K562 (cell line): ENCODE measurements around the gene MAPK8IP1. TPM values are rescaled to one million over a fixed set of nuclear protein-coding genes. Genes with fewer than 3 reads are reported as not detected.
A peak's percentile ranks its signal among the peaks of the same experiment; 100 is the strongest.

Experiments used
- ATAC-seq: fragments of 200-7000 bp; cut with Tn5 transposase; 3 replicates; pipeline ENCODE4 v1.9.1; 2020; ENCODE audit warnings: moderate library complexity
- BruUV-seq: library from RNA; stranded (reverse); fragments of 400-500 nt; replicated peaks from 2 replicates; lab custom pipeline; 2021; lab: Mats Ljungman, UMichigan
- CTCF ChIA-PET: fragments of 300-600 bp; formaldehyde crosslinking; extraction: SDS; loops from one replicate; lab custom pipeline; 2021; ENCODE audit warnings: low intra/inter-chr PET ratio; lab: Yijun Ruan, JAX
- POLR2A ChIA-PET: fragments of 300-600, 350-650 bp; sonication (Branson Sonifier 250); formaldehyde crosslinking; extraction: SDS; loops from one replicate; lab custom pipeline; 2021; ENCODE audit warnings: antibody characterized with exemption, inconsistent platforms; lab: Yijun Ruan, JAX
- DNase-seq, 4 experiments: peaks; one replicate each; pipeline versions ENCODE4 v3.0.0 to v3.0.0-alpha.2; 2011 to 2018; ENCODE audit warnings: low spot score in 3 of 4, mixed read lengths in 3 of 4; ENCODE audit errors: extremely low read depth in 1 of 4
- FAIRE-seq: peaks from 2 replicates; lab custom pipeline; 2011; peaks lifted over from hg19 to GRCh38; lab: Jason Lieb, UNC
- H2AFZ ChIP-seq: 2 replicates; pipeline ENCODE4 v1.6.0; 2011; ENCODE audit warnings: low read depth, low read length, control low read depth, inconsistent platforms
- H3K27ac ChIP-seq: fragments of 200-600 bp; 3 replicates; pipeline ENCODE4 v1.8.0; 2011; ENCODE audit warnings: low read depth, mild to moderate bottlenecking, control low read depth, inconsistent platforms, low read length, moderate library complexity, mixed read lengths; ENCODE audit errors: extremely low read depth
- H3K27me3 ChIP-seq, 2 experiments: fragments of 300-600 bp in 1 of 2; 2 replicates in 1 of 2; 3 replicates in 1 of 2; pipeline versions ENCODE4 v1.6.0 to v1.8.0; 2011; ENCODE audit warnings: inconsistent platforms in 2 of 2, low read length in 2 of 2, mild to moderate bottlenecking in 1 of 2, mixed read lengths in 1 of 2, moderate library complexity in 1 of 2; ENCODE audit not compliant: control insufficient read depth in 2 of 2, insufficient read depth in 2 of 2
- H3K36me3 ChIP-seq: fragments of 300-600 bp; 3 replicates; pipeline ENCODE4 v1.8.0; 2011; ENCODE audit warnings: mild to moderate bottlenecking, low read length, inconsistent platforms; ENCODE audit not compliant: control insufficient read depth, insufficient read depth
- H3K4me1 ChIP-seq, 2 experiments: fragments of 200-600 bp in 1 of 2; replicated peaks in 1 of 2; 2 replicates in 1 of 2; 3 replicates in 1 of 2; pipeline versions ENCODE4 v1.5.1 to v1.8.0; 2011; ENCODE audit warnings: inconsistent platforms in 2 of 2, low read length in 2 of 2, mild to moderate bottlenecking in 1 of 2, mixed read lengths in 1 of 2, moderate library complexity in 1 of 2; ENCODE audit not compliant: control insufficient read depth in 2 of 2, insufficient read depth in 2 of 2
- H3K4me2 ChIP-seq: 2 replicates; pipeline ENCODE4 v1.6.1; 2011; ENCODE audit warnings: low read length, control low read depth, inconsistent platforms, mixed read lengths; ENCODE audit not compliant: insufficient read depth
- H3K4me3 ChIP-seq: fragments of 200-600 bp; sonication (generic), shearing (Covaris generic); 2 replicates; pipeline ENCODE4 v1.5.1; 2016; ENCODE audit warnings: control low read depth, inconsistent platforms
- H3K79me2 ChIP-seq: fragments of 200-600 bp; 3 replicates; pipeline ENCODE4 v1.8.0; 2011; ENCODE audit warnings: low read length, inconsistent platforms; ENCODE audit not compliant: control insufficient read depth, insufficient read depth
- H3K9ac ChIP-seq, 2 experiments: 2 replicates each; pipeline versions ENCODE4 v1.6.0 to v1.6.1; 2011; ENCODE audit warnings: low read depth in 2 of 2, low read length in 2 of 2, control low read depth in 1 of 2, inconsistent platforms in 1 of 2, mild to moderate bottlenecking in 1 of 2, mixed read lengths in 1 of 2; ENCODE audit not compliant: insufficient read depth in 1 of 2
- H3K9me1 ChIP-seq: one replicate; pipeline ENCODE4 v1.6.0; 2011; ENCODE audit warnings: inconsistent platforms, mild to moderate bottlenecking, low read length, moderate library complexity; ENCODE audit not compliant: control insufficient read depth, insufficient read depth
- H3K9me3 ChIP-seq: replicated peaks from 2 replicates; pipeline ENCODE4 v1.5.1; 2011; ENCODE audit warnings: low read depth, low read length, inconsistent platforms; ENCODE audit not compliant: control insufficient read depth, insufficient read depth
- H4K20me1 ChIP-seq: replicated peaks from 2 replicates; pipeline ENCODE4 v1.6.1; 2011; ENCODE audit warnings: low read length, inconsistent platforms, mixed read lengths; ENCODE audit not compliant: control insufficient read depth, insufficient read depth
- CEBPG ChIP-seq, 3 experiments: fragments of 200-800 bp in 1 of 3; sonication (Bioruptor generic) in 1 of 3; sonication (generic) in 1 of 3; formaldehyde crosslinking in 1 of 3; IDR thresholded peaks in 2 of 3; conservative IDR thresholded peaks in 1 of 3; 2 replicates each; pipeline versions ENCODE4 v1.6.1 to v1.8.0; 2016 to 2022; ENCODE audit warnings: missing compliant biosample characterization in 2 of 3, missing genetic modification characterization in 2 of 3, mild to moderate bottlenecking in 1 of 3, missing genetic modification reagents in 1 of 3
- ETS2 ChIP-seq: IDR thresholded peaks from 2 replicates; pipeline ENCODE4 v1.6.1; 2016; ENCODE audit warnings: borderline replicate concordance, missing genetic modification characterization, mild to moderate bottlenecking, moderate library complexity, missing compliant biosample characterization; ENCODE audit not compliant: poor library complexity, severe bottlenecking
- ZNF3 ChIP-seq: fragments of 250-450 bp; sonication (Bioruptor Pico); IDR thresholded peaks from 2 replicates; pipeline ENCODE4 v1.5.0; 2021; ENCODE audit warnings: mild to moderate bottlenecking, moderate library complexity
- WGBS: fragments of 100-300 bp; shearing (Covaris generic); methylation state at CpG from one replicate; pipeline ENCODE4 v1.1.6; 2016; ENCODE audit warnings: low coverage, mixed read lengths; ENCODE audit not compliant: insufficient coverage; ENCODE audit errors: missing lambda C conversion rate; 5-methylcytosine and 5-hydroxymethylcytosine counted together
- in situ Hi-C: fragments of 300-500 bp; cut with MboI; formaldehyde crosslinking; loops from 4 replicates; pipeline ENCODE4 v1.15.0; 2018; ENCODE audit warnings: inconsistent platforms, mixed read lengths
- intact Hi-C: fragments of 100-400 bp; cut with micrococcal nuclease; formaldehyde crosslinking; loops from 2 replicates; pipeline ENCODE4 v1.14.2; 2022
- polyA plus RNA-seq, 8 experiments: library from polyadenylated mRNA; depleted of rRNA in 4 of 8; stranded (reverse) in 5 of 8; unstranded in 3 of 8; fragments of >200 nt; fragmentation: Nextera tagmentation in 2 of 8; fragmentation: Illumina TruSeq in 1 of 8; extraction: Ambion mirVana in 2 of 8; extraction: Trizol in 1 of 8; gene quantifications; 2 replicates each; pipeline versions ENCODE4 v1.2.1 to v1.2.3, GENCODE V29; 2011 to 2014; ENCODE audit warnings: inconsistent platforms in 1 of 8, missing spikeins in 1 of 8
- total RNA-seq, 7 experiments: library from RNA; depleted of rRNA in 6 of 7; stranded (reverse); fragments of >200 nt in 6 of 7; fragmentation: Illumina TruSeq in 2 of 7; extraction: Trizol in 2 of 7; gene quantifications; 2 replicates each; pipeline versions ENCODE4 v1.2.1 to v1.2.3, GENCODE V29; 2011 to 2021; ENCODE audit warnings: low replicate concordance in 1 of 7
- TF ChIP-seq, protein P1 (sequence below): fragments of 250-450 bp; sonication (Bioruptor Pico); IDR thresholded peaks from 2 replicates; pipeline ENCODE4 v1.5.0; 2020; ENCODE audit warnings: mild to moderate bottlenecking, borderline replicate concordance
- TF ChIP-seq, protein P2 (sequence below): fragments of 200-600 bp; sonication (generic); IDR thresholded peaks from one replicate; pipeline ENCODE4 v1.6.1; 2012; ENCODE audit warnings: mild to moderate bottlenecking, low read depth, low read length, inconsistent platforms

The MAPK8IP1 gene
- total and polyA plus RNA-seq, 9 of the 15 experiments (the other 6 are each of a cell fraction or from before 2014, with no cell fraction given) = 0.13 to 6.9 (median 2.5) TPM

GRCh38 chr11:45941285-45941684 lies 55.8 kb downstream of the MAPK8IP1 start (continued):
- TF ChIP-seq, protein P1, sequence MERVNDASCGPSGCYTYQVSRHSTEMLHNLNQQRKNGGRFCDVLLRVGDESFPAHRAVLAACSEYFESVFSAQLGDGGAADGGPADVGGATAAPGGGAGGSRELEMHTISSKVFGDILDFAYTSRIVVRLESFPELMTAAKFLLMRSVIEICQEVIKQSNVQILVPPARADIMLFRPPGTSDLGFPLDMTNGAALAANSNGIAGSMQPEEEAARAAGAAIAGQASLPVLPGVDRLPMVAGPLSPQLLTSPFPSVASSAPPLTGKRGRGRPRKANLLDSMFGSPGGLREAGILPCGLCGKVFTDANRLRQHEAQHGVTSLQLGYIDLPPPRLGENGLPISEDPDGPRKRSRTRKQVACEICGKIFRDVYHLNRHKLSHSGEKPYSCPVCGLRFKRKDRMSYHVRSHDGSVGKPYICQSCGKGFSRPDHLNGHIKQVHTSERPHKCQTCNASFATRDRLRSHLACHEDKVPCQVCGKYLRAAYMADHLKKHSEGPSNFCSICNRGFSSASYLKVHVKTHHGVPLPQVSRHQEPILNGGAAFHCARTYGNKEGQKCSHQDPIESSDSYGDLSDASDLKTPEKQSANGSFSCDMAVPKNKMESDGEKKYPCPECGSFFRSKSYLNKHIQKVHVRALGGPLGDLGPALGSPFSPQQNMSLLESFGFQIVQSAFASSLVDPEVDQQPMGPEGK (CRISPR knock-in tag) = no peak
- TF ChIP-seq CEBPG (CRISPR knock-in tag; IDR thresholded peaks at IDR 0.05) (no peak), CEBPG (tag; conservative IDR thresholded peaks at IDR 0.05 in 1 of 2, IDR thresholded peaks at IDR 0.05 in 1 of 2) (0 out of 4 replicates have a peak, but pooled peaks of 1 of the 2 experiments have one; percentile 26), ETS2 (tag) (no peak)

DNA sequence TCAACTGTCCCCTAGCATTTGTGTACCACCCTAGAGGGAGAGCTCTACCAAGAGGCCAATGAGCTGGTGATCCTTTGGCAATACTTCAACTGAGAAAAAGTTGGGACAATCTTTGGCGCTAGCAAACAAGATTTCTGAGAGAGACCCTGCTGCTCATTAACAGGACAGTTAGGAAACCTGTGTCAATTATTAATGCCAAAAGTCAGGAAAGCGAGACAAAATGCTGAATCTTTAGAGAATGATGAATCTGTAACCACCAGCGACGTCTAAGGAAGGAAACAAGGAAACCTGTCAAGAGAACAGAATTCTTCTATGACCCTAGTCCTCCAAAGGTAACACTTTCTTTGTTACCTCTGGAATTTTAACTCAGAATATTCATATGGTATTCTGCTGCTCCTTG lies 56.9 kb downstream of the MAPK8IP1 start:
- Histone ChIP-seq H2AFZ (no peak overlapping the region), H4K20me1 (no peaks in the 10 kb centered on the region), H3K9me1 (no peaks in the 10 kb centered on the region), H3K27ac (no peak overlapping the region), H3K4me1 (peaks cover 0 to 8% of the 10 kb centered on the region in 2 experiments; a peak in 3 of 5 replicates), H3K4me2 (no peak overlapping the region), H3K27me3 (no peaks in the 10 kb centered on the region), H3K4me3 (no peak overlapping the region), H3K36me3 (peaks cover 21% of the 10 kb centered on the region; the same call in 2 of the 3 replicates), H3K9ac (no peak overlapping the region), H3K79me2 (no peaks in the 10 kb centered on the region), H3K9me3 (no peaks in the 10 kb centered on the region)
- BruUV-seq = no TSS peak
- POLR2A ChIA-PET = interaction anchor here (1.1 to 1.7 kb wide), 3 partner anchors 13 to 64 kb away, joined by 3 to 5 read pairs (median 4); partner anchors contain the start of gene LARGE2
- ATAC-seq (no peak), FAIRE-seq (no peak), DNase-seq (no peak)
- intact Hi-C loops = loop anchor here (10.0 kb wide), 1 partner anchor 68 kb away; no protein-coding TSS in a partner anchor
- CTCF ChIA-PET = no interaction called here
- 78% methylated on average over 4 of the region's 4 CpGs for WGBS
- in situ Hi-C loops = no loop called here
- TF ChIP-seq, protein P2, sequence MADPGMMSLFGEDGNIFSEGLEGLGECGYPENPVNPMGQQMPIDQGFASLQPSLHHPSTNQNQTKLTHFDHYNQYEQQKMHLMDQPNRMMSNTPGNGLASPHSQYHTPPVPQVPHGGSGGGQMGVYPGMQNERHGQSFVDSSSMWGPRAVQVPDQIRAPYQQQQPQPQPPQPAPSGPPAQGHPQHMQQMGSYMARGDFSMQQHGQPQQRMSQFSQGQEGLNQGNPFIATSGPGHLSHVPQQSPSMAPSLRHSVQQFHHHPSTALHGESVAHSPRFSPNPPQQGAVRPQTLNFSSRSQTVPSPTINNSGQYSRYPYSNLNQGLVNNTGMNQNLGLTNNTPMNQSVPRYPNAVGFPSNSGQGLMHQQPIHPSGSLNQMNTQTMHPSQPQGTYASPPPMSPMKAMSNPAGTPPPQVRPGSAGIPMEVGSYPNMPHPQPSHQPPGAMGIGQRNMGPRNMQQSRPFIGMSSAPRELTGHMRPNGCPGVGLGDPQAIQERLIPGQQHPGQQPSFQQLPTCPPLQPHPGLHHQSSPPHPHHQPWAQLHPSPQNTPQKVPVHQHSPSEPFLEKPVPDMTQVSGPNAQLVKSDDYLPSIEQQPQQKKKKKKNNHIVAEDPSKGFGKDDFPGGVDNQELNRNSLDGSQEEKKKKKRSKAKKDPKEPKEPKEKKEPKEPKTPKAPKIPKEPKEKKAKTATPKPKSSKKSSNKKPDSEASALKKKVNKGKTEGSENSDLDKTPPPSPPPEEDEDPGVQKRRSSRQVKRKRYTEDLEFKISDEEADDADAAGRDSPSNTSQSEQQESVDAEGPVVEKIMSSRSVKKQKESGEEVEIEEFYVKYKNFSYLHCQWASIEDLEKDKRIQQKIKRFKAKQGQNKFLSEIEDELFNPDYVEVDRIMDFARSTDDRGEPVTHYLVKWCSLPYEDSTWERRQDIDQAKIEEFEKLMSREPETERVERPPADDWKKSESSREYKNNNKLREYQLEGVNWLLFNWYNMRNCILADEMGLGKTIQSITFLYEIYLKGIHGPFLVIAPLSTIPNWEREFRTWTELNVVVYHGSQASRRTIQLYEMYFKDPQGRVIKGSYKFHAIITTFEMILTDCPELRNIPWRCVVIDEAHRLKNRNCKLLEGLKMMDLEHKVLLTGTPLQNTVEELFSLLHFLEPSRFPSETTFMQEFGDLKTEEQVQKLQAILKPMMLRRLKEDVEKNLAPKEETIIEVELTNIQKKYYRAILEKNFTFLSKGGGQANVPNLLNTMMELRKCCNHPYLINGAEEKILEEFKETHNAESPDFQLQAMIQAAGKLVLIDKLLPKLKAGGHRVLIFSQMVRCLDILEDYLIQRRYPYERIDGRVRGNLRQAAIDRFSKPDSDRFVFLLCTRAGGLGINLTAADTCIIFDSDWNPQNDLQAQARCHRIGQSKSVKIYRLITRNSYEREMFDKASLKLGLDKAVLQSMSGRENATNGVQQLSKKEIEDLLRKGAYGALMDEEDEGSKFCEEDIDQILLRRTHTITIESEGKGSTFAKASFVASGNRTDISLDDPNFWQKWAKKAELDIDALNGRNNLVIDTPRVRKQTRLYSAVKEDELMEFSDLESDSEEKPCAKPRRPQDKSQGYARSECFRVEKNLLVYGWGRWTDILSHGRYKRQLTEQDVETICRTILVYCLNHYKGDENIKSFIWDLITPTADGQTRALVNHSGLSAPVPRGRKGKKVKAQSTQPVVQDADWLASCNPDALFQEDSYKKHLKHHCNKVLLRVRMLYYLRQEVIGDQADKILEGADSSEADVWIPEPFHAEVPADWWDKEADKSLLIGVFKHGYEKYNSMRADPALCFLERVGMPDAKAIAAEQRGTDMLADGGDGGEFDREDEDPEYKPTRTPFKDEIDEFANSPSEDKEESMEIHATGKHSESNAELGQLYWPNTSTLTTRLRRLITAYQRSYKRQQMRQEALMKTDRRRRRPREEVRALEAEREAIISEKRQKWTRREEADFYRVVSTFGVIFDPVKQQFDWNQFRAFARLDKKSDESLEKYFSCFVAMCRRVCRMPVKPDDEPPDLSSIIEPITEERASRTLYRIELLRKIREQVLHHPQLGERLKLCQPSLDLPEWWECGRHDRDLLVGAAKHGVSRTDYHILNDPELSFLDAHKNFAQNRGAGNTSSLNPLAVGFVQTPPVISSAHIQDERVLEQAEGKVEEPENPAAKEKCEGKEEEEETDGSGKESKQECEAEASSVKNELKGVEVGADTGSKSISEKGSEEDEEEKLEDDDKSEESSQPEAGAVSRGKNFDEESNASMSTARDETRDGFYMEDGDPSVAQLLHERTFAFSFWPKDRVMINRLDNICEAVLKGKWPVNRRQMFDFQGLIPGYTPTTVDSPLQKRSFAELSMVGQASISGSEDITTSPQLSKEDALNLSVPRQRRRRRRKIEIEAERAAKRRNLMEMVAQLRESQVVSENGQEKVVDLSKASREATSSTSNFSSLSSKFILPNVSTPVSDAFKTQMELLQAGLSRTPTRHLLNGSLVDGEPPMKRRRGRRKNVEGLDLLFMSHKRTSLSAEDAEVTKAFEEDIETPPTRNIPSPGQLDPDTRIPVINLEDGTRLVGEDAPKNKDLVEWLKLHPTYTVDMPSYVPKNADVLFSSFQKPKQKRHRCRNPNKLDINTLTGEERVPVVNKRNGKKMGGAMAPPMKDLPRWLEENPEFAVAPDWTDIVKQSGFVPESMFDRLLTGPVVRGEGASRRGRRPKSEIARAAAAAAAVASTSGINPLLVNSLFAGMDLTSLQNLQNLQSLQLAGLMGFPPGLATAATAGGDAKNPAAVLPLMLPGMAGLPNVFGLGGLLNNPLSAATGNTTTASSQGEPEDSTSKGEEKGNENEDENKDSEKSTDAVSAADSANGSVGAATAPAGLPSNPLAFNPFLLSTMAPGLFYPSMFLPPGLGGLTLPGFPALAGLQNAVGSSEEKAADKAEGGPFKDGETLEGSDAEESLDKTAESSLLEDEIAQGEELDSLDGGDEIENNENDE = no peak
- no peak for TF ChIP-seq ZNF3 (CRISPR knock-in tag)
